HepG2 (cell line): ENCODE data around the gene MOCS1. TPM values are rescaled to one million over a fixed set of nuclear protein-coding genes. Genes with fewer than 3 reads are reported as not detected.

Experiments used
- ATAC-seq: fragments of 200-7000 bp; cut with Tn5 transposase; 3 replicates; pipeline ENCODE4 v1.9.1; 2020; ENCODE audit warnings: mild to moderate bottlenecking, moderate library complexity
- BruUV-seq: library from RNA; stranded (reverse); fragments of 400-500 nt; replicated peaks from 2 replicates; lab custom pipeline; 2021; lab: Mats Ljungman, UMichigan
- CTCF ChIA-PET: fragments of 300-600 bp; formaldehyde crosslinking; extraction: SDS; loops from one replicate; lab custom pipeline; 2021; ENCODE audit warnings: low total read pairs, inconsistent platforms, low intra/inter-chr PET ratio; lab: Yijun Ruan, JAX
- POLR2A ChIA-PET: fragments of 350-600 bp; sonication (Branson Sonifier 250); formaldehyde crosslinking; loops from one replicate; lab custom pipeline; 2020; ENCODE audit warnings: antibody characterized with exemption, inconsistent platforms; lab: Yijun Ruan, JAX
- DNase-seq: peaks from one replicate; pipeline ENCODE4 v3.0.0-alpha.2; 2015; ENCODE audit warnings: low spot score
- FAIRE-seq: peaks from 3 replicates; lab custom pipeline; 2011; peaks lifted over from hg19 to GRCh38; lab: Jason Lieb, UNC
- H2AFZ ChIP-seq: one replicate; pipeline ENCODE4 v1.6.1; 2011; ENCODE audit warnings: low read length, inconsistent platforms
- H3K27ac ChIP-seq: fragments of 300-600 bp; 3 replicates; pipeline ENCODE4 v1.8.0; 2011; ENCODE audit warnings: mixed run types, mild to moderate bottlenecking, mixed read lengths, low read length, inconsistent platforms; ENCODE audit not compliant: insufficient read depth; ENCODE audit errors: extremely low read length
- H3K27me3 ChIP-seq, 2 experiments: fragments of 200-600 bp in 1 of 2; 2 replicates in 1 of 2; 3 replicates in 1 of 2; pipeline versions ENCODE4 v1.6.0 to v1.8.0; 2011; ENCODE audit warnings: low read length in 2 of 2, mild to moderate bottlenecking in 2 of 2, moderate library complexity in 2 of 2, inconsistent platforms in 1 of 2; ENCODE audit not compliant: insufficient read depth in 2 of 2, control insufficient read depth in 1 of 2
- H3K36me3 ChIP-seq, 2 experiments: fragments of 200-600 bp in 1 of 2; replicated peaks in 1 of 2; 2 replicates in 1 of 2; 3 replicates in 1 of 2; pipeline versions ENCODE4 v1.5.1 to v1.8.0; 2011; ENCODE audit warnings: low read length in 2 of 2, inconsistent platforms in 1 of 2; ENCODE audit not compliant: insufficient read depth in 2 of 2, control insufficient read depth in 1 of 2
- H3K4me1 ChIP-seq: 2 replicates; pipeline ENCODE4 v1.5.1; 2012; ENCODE audit warnings: low read length, inconsistent platforms; ENCODE audit not compliant: insufficient read depth
- H3K4me2 ChIP-seq: 2 replicates; pipeline ENCODE4 v1.6.0; 2011; ENCODE audit warnings: low read depth, low read length, inconsistent platforms
- H3K4me3 ChIP-seq, 3 experiments: fragments of 200-600 bp in 1 of 3; sonication (generic), shearing (Covaris generic) in 1 of 3; replicated peaks in 1 of 3; 2 replicates each; pipeline ENCODE4 v1.5.1; 2011 to 2016; ENCODE audit warnings: low read length in 3 of 3, inconsistent platforms in 2 of 3, low read depth in 2 of 3, mild to moderate bottlenecking in 2 of 3, control low read depth in 1 of 3, mixed read lengths in 1 of 3; ENCODE audit not compliant: insufficient read depth in 1 of 3
- H3K79me2 ChIP-seq: one replicate; pipeline ENCODE4 v1.6.1; 2011; ENCODE audit warnings: low read length, inconsistent platforms; ENCODE audit not compliant: insufficient read depth
- H3K9ac ChIP-seq: 2 replicates; pipeline ENCODE4 v1.6.0; 2011; ENCODE audit warnings: mild to moderate bottlenecking, low read depth, low read length, inconsistent platforms; ENCODE audit not compliant: insufficient read depth
- H3K9me3 ChIP-seq: 2 replicates; pipeline ENCODE4 v1.5.1; 2012; ENCODE audit warnings: mild to moderate bottlenecking, low read length
- H4K20me1 ChIP-seq: 2 replicates; pipeline ENCODE4 v1.6.0; 2011; ENCODE audit warnings: inconsistent platforms, mild to moderate bottlenecking, low read length, moderate library complexity; ENCODE audit not compliant: insufficient read depth
- HNRNPK ChIP-seq: fragments of 200-400 bp; formaldehyde crosslinking; IDR thresholded peaks from 2 replicates; pipeline ENCODE4 v1.6.1; 2018; ENCODE audit warnings: low read length, low read depth, moderate library complexity, mild to moderate bottlenecking; ENCODE audit not compliant: poor library complexity, severe bottlenecking
- PRPF4 ChIP-seq: fragments of 200-400 bp; formaldehyde crosslinking; IDR thresholded peaks from 2 replicates; pipeline ENCODE4 v1.6.1; 2016; ENCODE audit warnings: low read length, low read depth; ENCODE audit not compliant: poor library complexity, severe bottlenecking
- SRSF1 ChIP-seq: fragments of 200-400 bp; formaldehyde crosslinking; optimal IDR thresholded peaks from 2 replicates; pipeline ENCODE3; 2017; ENCODE audit warnings: mild to moderate bottlenecking, low read depth, low read length, moderate library complexity
- SSRP1 ChIP-seq: IDR thresholded peaks from 2 replicates; pipeline ENCODE4 v1.6.1; 2016; ENCODE audit warnings: control low read depth
- TGIF2 ChIP-seq: IDR thresholded peaks from 2 replicates; pipeline ENCODE4 v1.6.1; 2016; ENCODE audit warnings: control low read depth, missing compliant biosample characterization
- ZC3H4 ChIP-seq: sonication (generic); formaldehyde crosslinking; IDR thresholded peaks from 2 replicates; pipeline ENCODE4 v1.4.0; 2020; ENCODE audit warnings: missing genetic modification reagents, borderline replicate concordance
- ZNF766 ChIP-seq: sonication (generic); formaldehyde crosslinking; IDR thresholded peaks from 2 replicates; pipeline ENCODE4 v1.5.0; 2020; ENCODE audit warnings: missing genetic modification reagents, borderline replicate concordance
- WGBS: methylation state at CpG from one replicate; pipeline ENCODE4 v1.1.6; 2017; ENCODE audit warnings: low lambda C conversion rate; 5-methylcytosine and 5-hydroxymethylcytosine counted together
- in situ Hi-C: cut with HindIII; loops from 2 replicates; pipeline ENCODE4 v1.10.0; 2017; ENCODE audit warnings: low pct_unique_long_range_greater_than_20kb; ENCODE audit not compliant: extremely low pct_ligation_motif_present
- intact Hi-C: fragments of 100-400 bp; cut with micrococcal nuclease; formaldehyde crosslinking; loops from one replicate; pipeline ENCODE4 v1.10.0; 2022; ENCODE audit not compliant: unreplicated experiment
- polyA plus RNA-seq, 8 experiments: library from polyadenylated mRNA; depleted of rRNA in 3 of 8; stranded (reverse) in 7 of 8; unstranded in 1 of 8; fragments of >200 nt; fragmentation: Illumina TruSeq in 4 of 8; extraction: Trizol in 4 of 8; gene quantifications; 2 replicates each; pipeline versions ENCODE4 v1.2.1 to v1.2.3, GENCODE V29; 2011 to 2016; ENCODE audit warnings: low read depth in 4 of 8, missing spikeins in 1 of 8, mixed read lengths in 1 of 8; ENCODE audit not compliant: insufficient read depth in 1 of 8
- total RNA-seq, 5 experiments: library from RNA; depleted of rRNA; stranded (reverse); fragments of >200 nt; fragmentation: Illumina TruSeq; extraction: Trizol; gene quantifications; 2 replicates each; pipeline ENCODE4 v1.2.3, GENCODE V29; 2016; ENCODE audit warnings: low read depth in 1 of 5
- TF ChIP-seq, protein P1 (sequence below): sonication (generic); formaldehyde crosslinking; IDR thresholded peaks from 2 replicates; pipeline ENCODE4 v1.5.0; 2020; ENCODE audit warnings: missing genetic modification reagents

The MOCS1 gene
- total and polyA plus RNA-seq, 2 of the 13 experiments (the other 11 are each of a cell fraction or from before 2014, with no cell fraction given): 5.3 to 11.7 TPM

DNA sequence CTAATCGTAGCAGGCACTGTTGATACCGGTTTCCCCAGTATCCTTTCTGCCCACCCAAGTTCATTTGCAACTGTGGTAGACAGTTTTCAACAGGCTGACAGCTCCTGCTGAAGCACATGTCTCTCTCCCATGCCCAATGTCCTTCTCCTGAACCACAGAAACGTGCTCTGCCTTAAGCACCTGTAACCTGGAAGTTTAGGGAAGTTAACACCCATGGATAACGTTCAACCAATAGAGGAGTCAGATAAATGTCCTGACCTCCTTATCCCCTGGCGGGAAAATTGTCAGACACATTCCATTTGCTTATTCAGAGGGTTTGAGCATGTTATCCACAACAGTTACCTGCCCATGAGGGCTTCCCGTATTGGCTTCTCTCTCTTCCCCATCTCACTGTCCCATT is 29.8 kb upstream of the MOCS1 start:
- Histone ChIP-seq H3K9ac (no peak overlapping the region), H2AFZ (no peak overlapping the region), H3K27me3 (no peaks in the 10 kb centered on the region), H4K20me1 (no peaks in the 10 kb centered on the region), H3K36me3 (no peaks in the 10 kb centered on the region), H3K9me3 (no peaks in the 10 kb centered on the region), H3K27ac (no peak overlapping the region), H3K79me2 (no peaks in the 10 kb centered on the region), H3K4me2 (no peak overlapping the region), H3K4me1 (no peaks in the 10 kb centered on the region), H3K4me3 (no peak overlapping the region)
- intact Hi-C loops: no loop called here
- in situ Hi-C loops: no loop called here
- TF ChIP-seq SSRP1 (no peak), PRPF4 (no peak), HNRNPK (no peak), TGIF2 (CRISPR knock-in tag) (no peak), ZNF766 (CRISPR knock-in tag) (no peak)
- BruUV-seq: no TSS peak
- FAIRE-seq: no peak
- CTCF ChIA-PET: no interaction called here
- POLR2A ChIA-PET: no interaction called here
- no peak for DNase-seq
- ATAC-seq: no peak
- WGBS: 14% methylated on average over 5 of the region's 6 CpGs

DNA sequence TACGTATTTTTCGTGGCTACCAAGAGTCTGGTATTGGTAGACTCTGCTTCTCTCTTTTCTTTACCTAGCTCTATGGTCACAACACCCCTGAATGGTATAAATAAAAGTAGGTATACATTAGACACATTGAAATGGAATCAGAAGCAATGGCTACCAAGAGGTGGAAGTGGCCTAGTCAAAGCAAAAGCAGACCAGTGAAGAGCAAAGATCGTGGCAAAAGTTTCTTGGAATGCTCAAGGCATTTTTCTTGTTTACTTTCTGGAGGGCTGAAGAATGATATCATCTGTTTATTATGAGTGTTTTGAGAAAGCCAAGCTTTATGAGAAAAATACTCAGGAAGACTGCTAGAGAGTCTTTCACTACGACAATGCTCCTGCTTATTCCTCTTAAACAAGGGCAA is 28.6 kb upstream of the MOCS1 start:
- no TSS peak for BruUV-seq
- TF ChIP-seq SRSF1 (no peak), ZC3H4 (no peak)
- TF ChIP-seq, protein P1, sequence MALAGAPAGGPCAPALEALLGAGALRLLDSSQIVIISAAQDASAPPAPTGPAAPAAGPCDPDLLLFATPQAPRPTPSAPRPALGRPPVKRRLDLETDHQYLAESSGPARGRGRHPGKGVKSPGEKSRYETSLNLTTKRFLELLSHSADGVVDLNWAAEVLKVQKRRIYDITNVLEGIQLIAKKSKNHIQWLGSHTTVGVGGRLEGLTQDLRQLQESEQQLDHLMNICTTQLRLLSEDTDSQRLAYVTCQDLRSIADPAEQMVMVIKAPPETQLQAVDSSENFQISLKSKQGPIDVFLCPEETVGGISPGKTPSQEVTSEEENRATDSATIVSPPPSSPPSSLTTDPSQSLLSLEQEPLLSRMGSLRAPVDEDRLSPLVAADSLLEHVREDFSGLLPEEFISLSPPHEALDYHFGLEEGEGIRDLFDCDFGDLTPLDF (CRISPR knock-in tag): no peak
- H3K36me3 ChIP-seq: no peaks in the 10 kb centered on the region
- no peak overlapping the region for H3K4me2 ChIP-seq
- no peaks in the 10 kb centered on the region for H3K9me3 ChIP-seq
- no peaks in the 10 kb centered on the region for H4K20me1 ChIP-seq
- no peak overlapping the region for H2AFZ ChIP-seq
- H3K4me3 ChIP-seq: no peak overlapping the region
- intact Hi-C loops: no loop called here
- H3K27me3 ChIP-seq: no peaks in the 10 kb centered on the region
- H3K4me1 ChIP-seq: no peaks in the 10 kb centered on the region
- ChIA-PET POLR2A (no interaction called here), CTCF (no interaction called here)
- FAIRE-seq (no peak), ATAC-seq (no peak), DNase-seq (no peak)
- in situ Hi-C loops: no loop called here
- 8% methylated on average over 4 of the region's 4 CpGs for WGBS
- H3K27ac ChIP-seq: no peak overlapping the region
- H3K79me2 ChIP-seq: no peaks in the 10 kb centered on the region
- H3K9ac ChIP-seq: no peak overlapping the region
